Measurements from ENCODE around the gene OTUD7B.

OTUD7B gene

DNA sequence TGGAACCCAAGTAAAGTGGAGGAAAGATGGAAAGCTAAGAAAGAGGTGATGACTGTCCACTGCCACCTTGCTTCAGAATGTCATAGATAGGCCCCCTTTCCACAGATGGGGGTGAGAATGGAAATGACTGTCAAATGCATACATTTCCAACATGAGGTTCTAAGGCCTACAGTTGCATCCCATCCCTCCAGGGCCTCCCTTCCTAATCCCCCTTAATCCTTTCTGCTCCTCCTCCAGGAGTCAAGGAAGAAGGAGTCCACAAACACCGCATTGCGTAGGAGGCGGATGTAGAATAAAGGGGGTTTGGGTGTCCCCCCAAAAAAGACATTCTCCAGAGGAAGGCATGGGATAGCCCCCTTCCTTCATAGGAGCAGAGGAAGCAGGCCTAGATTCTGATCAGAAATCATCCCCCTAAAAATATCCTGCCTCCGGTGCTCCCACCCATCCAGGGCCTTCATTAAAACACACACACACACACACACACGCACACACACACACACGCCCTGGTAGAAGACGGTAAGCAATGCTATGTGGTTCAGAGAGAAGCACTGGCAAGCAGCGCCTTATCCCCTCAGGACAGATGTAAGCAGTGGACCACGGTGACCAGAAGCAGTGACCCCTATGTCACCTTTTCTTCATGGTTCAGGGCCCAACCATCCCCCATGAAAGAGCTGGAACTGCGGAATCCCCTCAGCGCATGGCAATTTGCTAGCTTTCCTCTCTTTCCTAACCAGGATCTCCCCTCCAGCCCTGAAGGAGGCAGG is 94.9 kb downstream of the OTUD7B start:
- DNase-seq, result no peak

DNA sequence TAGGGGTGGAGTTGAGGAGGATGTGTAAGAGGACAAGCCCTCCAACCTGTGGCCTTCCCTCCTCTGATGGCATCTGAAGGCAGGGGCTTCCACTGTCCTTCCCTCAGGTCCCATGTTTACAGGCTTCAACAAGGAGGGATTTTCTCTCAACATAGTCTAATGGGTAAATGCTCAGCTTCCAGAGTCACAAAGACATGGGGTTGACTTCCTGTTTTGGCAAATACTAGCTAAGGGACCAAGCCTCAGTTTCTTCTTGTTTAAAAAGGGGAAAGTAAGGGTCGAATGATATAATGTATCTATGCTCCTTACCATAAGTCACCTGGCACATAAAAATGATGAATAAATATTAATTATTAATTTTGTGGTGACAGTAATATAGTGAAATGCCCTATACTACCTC is 96.0 kb downstream of the OTUD7B start:
- DNase-seq, result no peak

DNA sequence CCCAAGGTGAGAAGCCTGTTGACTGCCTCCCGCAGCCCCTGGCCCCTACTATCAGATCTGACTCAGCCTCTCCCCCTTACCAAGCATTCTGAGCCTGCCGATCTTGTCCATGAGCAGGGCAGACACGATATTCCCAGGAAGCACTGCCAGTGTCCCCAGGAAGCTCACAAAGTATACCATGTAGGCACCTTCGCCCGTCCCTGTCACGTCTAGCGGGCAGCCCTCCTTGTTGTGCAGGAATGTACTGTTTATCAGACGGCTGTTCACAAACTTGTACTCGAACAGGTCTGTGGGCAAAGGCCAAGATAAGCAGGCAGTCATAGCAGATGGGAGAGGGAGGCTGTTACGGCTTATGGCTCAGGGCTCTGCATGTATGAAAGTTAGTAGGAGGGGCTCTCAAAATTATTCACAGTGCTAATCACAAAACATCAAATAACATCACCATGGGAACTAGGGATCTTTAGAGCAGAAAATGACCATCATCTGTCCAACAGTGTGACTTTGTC is 103.9 kb downstream of the OTUD7B start:
- DNase-seq, result no peak

DNA sequence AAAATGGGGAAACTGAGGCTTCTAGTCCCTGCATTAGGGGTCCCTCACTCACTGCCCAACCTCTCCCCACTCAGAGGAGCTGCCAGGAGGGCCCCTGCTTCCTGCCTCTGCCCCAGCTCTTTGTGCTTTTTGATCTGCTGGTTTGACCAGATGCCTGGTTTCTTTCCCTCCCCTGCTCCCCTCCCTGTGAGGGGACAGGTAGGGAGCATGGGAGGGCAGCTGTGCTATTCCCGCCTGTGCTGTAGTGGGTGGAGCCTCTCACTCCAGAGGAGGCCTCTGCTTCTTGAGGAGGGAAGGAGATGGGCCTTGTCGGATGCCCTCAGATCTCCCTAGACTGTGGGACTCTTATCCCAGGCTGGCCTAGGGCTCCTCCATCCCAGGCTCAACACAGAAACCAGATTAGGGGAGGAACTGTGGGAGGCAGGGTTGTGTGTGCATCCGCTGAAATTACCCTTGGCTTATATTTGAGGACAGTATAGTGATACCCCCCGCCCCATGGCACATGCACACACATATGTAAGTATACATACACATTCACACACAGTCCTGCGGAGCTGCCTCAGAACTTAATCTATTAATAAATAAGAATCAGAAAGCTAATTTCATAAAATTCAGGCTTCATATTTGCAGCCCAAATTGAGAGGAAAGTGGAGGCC is 106.6 kb downstream of the OTUD7B start:
- DNase-seq, result no peak

DNA sequence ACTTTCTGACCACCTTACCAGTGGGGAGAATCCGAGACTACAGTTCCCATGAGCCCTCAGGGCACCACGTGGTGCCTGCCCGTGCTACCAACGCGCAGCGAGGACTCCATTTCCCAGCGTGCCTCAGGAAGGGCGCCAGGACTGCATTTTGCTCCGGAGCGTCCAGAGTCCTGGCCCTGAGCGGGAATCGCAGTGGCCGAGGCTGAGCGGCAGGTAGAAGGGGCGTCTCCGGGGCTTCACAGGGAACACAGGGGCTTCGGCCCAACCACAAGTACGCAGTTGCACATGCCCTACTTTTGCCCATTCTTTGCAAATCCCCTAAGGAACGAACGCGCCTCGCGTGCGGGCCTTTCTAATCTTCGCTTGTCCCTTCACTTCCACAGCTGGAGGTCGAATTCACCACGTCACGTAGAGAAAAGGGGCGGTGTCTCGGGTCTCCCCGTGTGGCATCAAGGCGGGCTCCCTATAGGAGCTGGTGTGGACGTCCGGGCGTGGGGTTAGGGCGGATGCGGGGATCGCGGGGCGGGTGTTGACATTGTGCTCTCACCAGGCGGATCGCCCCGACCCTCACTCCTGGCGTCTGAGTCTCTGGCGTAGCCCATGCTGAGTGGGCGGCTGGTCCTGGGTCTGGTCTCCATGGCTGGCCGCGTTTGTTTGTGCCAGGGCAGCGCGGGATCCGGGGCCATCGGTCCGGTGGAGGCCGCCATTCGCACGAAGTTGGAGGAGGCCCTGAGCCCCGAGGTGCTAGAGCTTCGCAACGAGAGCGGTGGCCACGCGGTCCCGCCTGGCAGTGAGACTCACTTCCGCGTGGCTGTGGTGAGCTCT is 110.9 kb downstream of the OTUD7B start, which contains the start of gene BOLA1:
Gene BOLA1 (plus strand): TSS at position 109 of the 825 bp plus-strand sequence. CDS start 492 bp downstream, at position 601.
- DNase-seq, result peak; percentile 82 to 83

DNA sequence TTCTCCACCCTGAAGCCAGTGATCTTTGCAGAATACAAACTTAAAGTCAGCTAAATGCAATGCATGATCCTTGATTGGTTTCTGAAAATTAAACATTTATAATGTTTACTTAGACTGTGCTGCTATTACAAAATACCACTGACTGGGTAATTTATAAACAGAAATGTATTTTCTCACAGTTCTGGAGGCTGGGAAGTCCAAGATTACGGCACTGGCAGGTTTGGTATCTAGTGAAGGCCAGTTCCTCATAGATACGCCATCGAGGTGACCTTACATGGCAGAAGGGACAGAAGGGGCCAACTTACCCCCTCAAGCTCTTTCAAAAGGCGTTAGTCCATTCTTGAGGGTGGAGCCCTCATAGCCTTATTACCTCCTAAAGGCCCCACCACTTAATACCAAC is 114.0 kb downstream of the OTUD7B start:
- no peak for DNase-seq

DNA sequence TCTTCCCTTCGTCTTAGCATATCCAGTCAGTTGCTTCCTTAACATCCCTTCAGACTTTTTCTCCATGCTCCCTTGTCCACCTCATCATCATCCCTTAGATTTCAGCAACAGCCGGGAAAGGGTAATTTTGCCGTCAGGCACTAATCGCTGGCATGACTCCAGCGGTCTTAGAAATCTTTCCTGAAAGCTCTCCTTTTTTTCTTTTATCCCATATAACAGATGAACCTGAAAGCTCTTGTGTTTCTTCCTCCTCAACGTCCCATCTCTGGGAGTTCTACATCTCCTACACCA is 121.6 kb downstream of the OTUD7B start:
- no peak for DNase-seq

DNA sequence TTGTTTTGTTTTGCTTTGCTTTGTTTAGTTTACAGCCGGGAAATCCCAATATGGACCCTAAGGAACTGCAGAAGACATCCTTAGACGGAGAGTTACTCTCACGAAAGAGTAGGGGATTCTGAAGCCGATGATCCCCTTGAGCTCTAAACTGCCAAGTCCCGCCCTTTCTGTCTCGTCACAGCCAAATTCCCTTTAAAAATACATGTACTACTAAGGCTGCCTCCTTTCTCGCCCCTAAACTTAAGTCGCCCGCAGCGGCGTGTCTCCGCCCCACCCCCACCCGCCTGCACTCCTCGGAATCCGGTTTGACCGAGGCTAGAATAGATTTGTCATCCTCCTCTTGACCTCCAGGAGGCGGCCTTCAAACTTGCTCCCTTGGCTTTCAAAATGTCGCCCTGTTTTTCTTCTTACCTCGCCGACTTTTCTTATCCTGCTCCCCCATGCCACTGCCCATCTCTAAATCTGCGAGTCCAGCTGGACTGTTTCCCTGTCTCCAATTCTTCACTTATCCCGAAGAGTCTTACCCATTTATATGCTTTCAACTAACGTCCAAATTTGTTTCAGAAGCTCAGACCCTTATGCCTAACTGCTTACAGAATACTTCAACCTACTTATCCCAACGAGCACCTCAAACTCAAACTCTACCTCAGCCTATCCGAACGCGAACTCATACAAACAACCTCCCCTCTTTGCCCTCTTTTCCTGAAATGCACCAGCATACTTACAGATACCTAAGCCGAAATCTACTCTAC is 122.1 kb downstream of the OTUD7B start:
- peak; percentile 79 to 85 for DNase-seq

All from stimulated activated CD4-positive, alpha-beta T cell treated with anti-CD3 and anti-CD28 coated beads, Interleukin-2, amount 100 ng/mL, for 24 hours (primary cell).